GM21717 (cell line): ENCODE data around the gene C18orf54.
"Not testable (repeated sequence)": the region's sequence is repeated elsewhere in the genome, so short reads cannot be mapped to it uniquely, and the experiment has no call there.

Experiments used
- ATAC-seq: cut with Tn5 transposase; IDR thresholded peaks from one replicate; pipeline ENCODE4 v1.9.1; 2021; ENCODE audit warnings: mild to moderate bottlenecking, moderate library complexity; ENCODE audit not compliant: unreplicated experiment

Gene C18orf54

GRCh38 chr18:54357660-54358494, at the start of gene C18orf54, which contains the start of gene STARD6:
Gene C18orf54 (plus strand): TSS chr18:54357906. CDS start chr18:54360573, 2,667 bp downstream.
Gene STARD6 (minus strand): TSS chr18:54357858. CDS start chr18:54354573, 3,285 bp downstream.
- ATAC-seq = peak; percentile 93

- not testable (repeated sequence) for ATAC-seq
Observed at GRCh38 chr18:54309564-54309963, 48.1 kb upstream of the C18orf54 start.

GRCh38 chr18:54316071-54316820, 41.5 kb upstream of the C18orf54 start:
- ATAC-seq = no peak

- no peak for ATAC-seq
Observed at GRCh38 chr18:54323561-54323960, 34.1 kb upstream of the C18orf54 start.

GRCh38 chr18:54323970-54324369, 33.7 kb upstream of the C18orf54 start:
- ATAC-seq = no peak

GRCh38 chr18:54327818-54328217, 29.9 kb upstream of the C18orf54 start:
- ATAC-seq = no peak

- no peak for ATAC-seq
Observed at GRCh38 chr18:54329787-54330186, 27.9 kb upstream of the C18orf54 start.

GRCh38 chr18:54330768-54331548, 26.7 kb upstream of the C18orf54 start:
- no peak for ATAC-seq

- no peak for ATAC-seq
Observed at GRCh38 chr18:54335638-54336173, 22.0 kb upstream of the C18orf54 start.

GRCh38 chr18:54338230-54338629, 19.5 kb upstream of the C18orf54 start:
- no peak for ATAC-seq

GRCh38 chr18:54351186-54351585, 6.5 kb upstream of the C18orf54 start:
- no peak for ATAC-seq

- ATAC-seq = peak; percentile 41
Observed at GRCh38 chr18:54357082-54357659, 535 bp upstream of the C18orf54 start.

GRCh38 chr18:54358495-54359040, 862 bp downstream of the C18orf54 start:
- ATAC-seq = peak; percentile 13

GRCh38 chr18:54359233-54359632, 1.5 kb downstream of the C18orf54 start:
- no peak for ATAC-seq

GRCh38 chr18:54360406-54360805, 2.7 kb downstream of the C18orf54 start:
- ATAC-seq = no peak

GRCh38 chr18:54378057-54378456, 20.4 kb downstream of the C18orf54 start:
- no peak for ATAC-seq

- no peak for ATAC-seq
Observed at GRCh38 chr18:54381640-54382039, 23.9 kb downstream of the C18orf54 start.

GRCh38 chr18:54382076-54382475, 24.4 kb downstream of the C18orf54 start:
- ATAC-seq = no peak

- no peak for ATAC-seq
Observed at GRCh38 chr18:54382733-54383252, 25.1 kb downstream of the C18orf54 start.

GRCh38 chr18:54386043-54386442, 28.3 kb downstream of the C18orf54 start:
- no peak for ATAC-seq
